Upper lobe of right lung (tissue), 1 donor: ENCODE data around the gene PAPOLA. TPM values are rescaled to one million over a fixed set of nuclear protein-coding genes. Genes with fewer than 3 reads are reported as not detected.

ENCODE experiments used
- ATAC-seq: fragments of 200-7000 bp; cut with Tn5 transposase; one replicate; pipeline ENCODE4 v1.9.1; 2020; ENCODE audit warnings: mild to moderate bottlenecking, moderate library complexity
- DNase-seq: peaks from one replicate; pipeline ENCODE4 v3.0.0-alpha.2; 2020
- H3K27ac ChIP-seq: fragments of 200-600 bp; one replicate; pipeline ENCODE4 v1.8.0; 2022
- H3K27me3 ChIP-seq: fragments of 200-600 bp; one replicate; pipeline ENCODE4 v1.8.0; 2022; ENCODE audit warnings: mild to moderate bottlenecking
- H3K36me3 ChIP-seq: fragments of 200-600 bp; one replicate; pipeline ENCODE4 v1.8.0; 2022
- H3K4me1 ChIP-seq: fragments of 200-600 bp; one replicate; pipeline ENCODE4 v1.8.0; 2022
- H3K4me3 ChIP-seq: fragments of 200-600 bp; one replicate; pipeline ENCODE4 v1.8.0; 2022; ENCODE audit warnings: mild to moderate bottlenecking
- H3K9me3 ChIP-seq: fragments of 200-600 bp; one replicate; pipeline ENCODE4 v1.8.0; 2022
- CTCF ChIP-seq: fragments of 200-600 bp; IDR thresholded peaks from one replicate; pipeline ENCODE4 v1.8.0; 2022; ENCODE audit warnings: antibody characterized with exemption
- intact Hi-C: fragments of 100-400 bp; cut with DNase I; formaldehyde crosslinking; loops from one replicate; pipeline ENCODE4 v1.11.0; 2022
- long read RNA-seq: library from polyadenylated mRNA; unstranded; transcript quantifications from one replicate; pipeline ENCODE4 v2.0.0, GENCODE V29; 2021
- total RNA-seq: library from RNA; stranded (reverse); fragmentation: NEBNext Ultra II Directional; extraction: Animal tissue kit (Norgen Biotek cat#: 25700); gene quantifications from one replicate; pipeline ENCODE4 v1.2.1, GENCODE V29; 2021
- donor health status: DM: no; HTN: yes; CAD: no; lungs with severe emphysema.

Gene PAPOLA
- 153 TPM for total RNA-seq
- long read RNA-seq, full-length matches to known transcripts: 210 of 269 reads
- long read RNA-seq, partial matches to known transcripts: 12 of 269 reads
- long read RNA-seq, other reads (novel, unspliced or antisense): 47 of 269 reads

GRCh38 chr14:96501740-96502620 is at the start of gene PAPOLA:
PAPOLA (plus strand) TSS chr14:96502382; CDS start chr14:96502593, 211 bp downstream.
- peak; percentile 98 for DNase-seq
- Histone ChIP-seq H3K4me1 (peaks cover 42% of the 10 kb centered on the region), H3K4me3 (peak within 1 kb of the TSS; percentile 90), H3K27ac (peak within 1 kb of the TSS; percentile 98), H3K27me3 (no peaks in the 10 kb centered on the region), H3K9me3 (no peaks in the 10 kb centered on the region), H3K36me3 (no peaks in the 10 kb centered on the region)
- no peak for TF ChIP-seq CTCF
- intact Hi-C loops: no loop called here
- peak; percentile 98 for ATAC-seq

GRCh38 chr14:96452684-96453083 is 49.5 kb upstream of the PAPOLA start:
- no peak for TF ChIP-seq CTCF
- H3K36me3 ChIP-seq: no peaks in the 10 kb centered on the region
- H3K27ac ChIP-seq: no peak overlapping the region
- H3K27me3 ChIP-seq: no peaks in the 10 kb centered on the region
- DNase-seq (no peak), ATAC-seq (no peak)
- no peak overlapping the region for H3K4me3 ChIP-seq
- H3K9me3 ChIP-seq: no peaks in the 10 kb centered on the region
- H3K4me1 ChIP-seq: no peaks in the 10 kb centered on the region
- intact Hi-C loops: no loop called here

- no peak for ATAC-seq
- no peak for TF ChIP-seq CTCF
- intact Hi-C loops: no loop called here
These were observed 46.6 kb upstream of the PAPOLA start for GRCh38 chr14:96455588-96455987.

GRCh38 chr14:96459851-96460250 is 42.3 kb upstream of the PAPOLA start:
- Histone ChIP-seq H3K9me3 (no peaks in the 10 kb centered on the region), H3K27me3 (no peaks in the 10 kb centered on the region), H3K4me1 (no peaks in the 10 kb centered on the region), H3K36me3 (no peaks in the 10 kb centered on the region), H3K4me3 (no peak overlapping the region), H3K27ac (no peak overlapping the region)
- intact Hi-C loops: no loop called here
- no peak for TF ChIP-seq CTCF
- ATAC-seq (no peak), DNase-seq (no peak)

More at GRCh38 chr14:96455588-96455987, 46.6 kb upstream of the PAPOLA start:
- DNase-seq: no peak
- H3K36me3 ChIP-seq: no peaks in the 10 kb centered on the region
- no peak overlapping the region for H3K4me3 ChIP-seq
- no peak overlapping the region for H3K27ac ChIP-seq
- no peaks in the 10 kb centered on the region for H3K27me3 ChIP-seq
- H3K4me1 ChIP-seq: no peaks in the 10 kb centered on the region
- H3K9me3 ChIP-seq: no peaks in the 10 kb centered on the region

GRCh38 chr14:96461950-96462798 is 40.0 kb upstream of the PAPOLA start:
- H3K4me1 ChIP-seq: no peaks in the 10 kb centered on the region
- no peaks in the 10 kb centered on the region for H3K9me3 ChIP-seq
- no peak overlapping the region for H3K27ac ChIP-seq
- DNase-seq: no peak
- no peak for ATAC-seq
- H3K27me3 ChIP-seq: no peaks in the 10 kb centered on the region
- H3K36me3 ChIP-seq: no peaks in the 10 kb centered on the region
- intact Hi-C loops: no loop called here
- TF ChIP-seq CTCF: no peak
- H3K4me3 ChIP-seq: no peak overlapping the region
